HTR-8/SVneo (cell line): ENCODE data around the gene USP34.

Experiments
- DNase-seq: peaks from one replicate; pipeline ENCODE4 v3.0.0; 2011; ENCODE audit warnings: low spot score, mixed read lengths; ENCODE audit not compliant: insufficient read length
- FAIRE-seq: peaks from 2 replicates; lab custom pipeline; 2011; peaks lifted over from hg19 to GRCh38; lab: Jason Lieb, UNC

The USP34 gene

GRCh38 chr2:61266632-61267505 is 204.0 kb downstream of the USP34 start:
- FAIRE-seq = no peak
- no peak for DNase-seq

- no peak for FAIRE-seq
- DNase-seq = no peak
Measured at GRCh38 chr2:61263830-61264229, 207.1 kb downstream of the USP34 start.

GRCh38 chr2:61262699-61263098 is 208.2 kb downstream of the USP34 start:
- FAIRE-seq (no peak), DNase-seq (no peak)

GRCh38 chr2:61257446-61257845 is 213.4 kb downstream of the USP34 start:
- FAIRE-seq = no peak
- DNase-seq = no peak

- FAIRE-seq = peak; percentile 89
- DNase-seq = peak; percentile 61
Measured at GRCh38 chr2:61255580-61256437, 215.1 kb downstream of the USP34 start.

GRCh38 chr2:61254536-61254935 is 216.4 kb downstream of the USP34 start:
- DNase-seq = no peak
- no peak for FAIRE-seq

GRCh38 chr2:61253136-61253535 is 217.8 kb downstream of the USP34 start:
- DNase-seq (no peak), FAIRE-seq (no peak)

GRCh38 chr2:61252031-61252430 is 218.9 kb downstream of the USP34 start:
- no peak for FAIRE-seq
- DNase-seq = no peak

GRCh38 chr2:61249521-61250071 is 221.3 kb downstream of the USP34 start:
- FAIRE-seq (no peak), DNase-seq (no peak)

GRCh38 chr2:61247204-61247812 is 223.6 kb downstream of the USP34 start:
- FAIRE-seq (peak; percentile 62), DNase-seq (no peak)

- FAIRE-seq = no peak
- DNase-seq = no peak
Measured at GRCh38 chr2:61244694-61245093, 226.2 kb downstream of the USP34 start.

GRCh38 chr2:61241266-61241665 is 229.6 kb downstream of the USP34 start:
- DNase-seq = no peak
- FAIRE-seq = no peak

- no peak for DNase-seq
- FAIRE-seq = peak; percentile 4
Measured at GRCh38 chr2:61238219-61239012, 232.5 kb downstream of the USP34 start.

- DNase-seq = no peak
- no peak for FAIRE-seq
Measured at GRCh38 chr2:61235716-61236115, 235.2 kb downstream of the USP34 start.

- FAIRE-seq = no peak
- DNase-seq = no peak
Measured at GRCh38 chr2:61233581-61233980, 237.3 kb downstream of the USP34 start.

GRCh38 chr2:61229936-61230335 is 241.0 kb downstream of the USP34 start:
- no peak for FAIRE-seq

GRCh38 chr2:61222567-61222966 is 248.3 kb downstream of the USP34 start:
- FAIRE-seq (peak; percentile 67), DNase-seq (no peak)

More at GRCh38 chr2:61229936-61230335, 241.0 kb downstream of the USP34 start:
- no peak for DNase-seq

- FAIRE-seq = no peak
- DNase-seq = no peak
Measured at GRCh38 chr2:61221819-61222218, 249.1 kb downstream of the USP34 start.

GRCh38 chr2:61220768-61221167 is 250.1 kb downstream of the USP34 start:
- FAIRE-seq (peak; percentile 31), DNase-seq (no peak)

- DNase-seq (no peak), FAIRE-seq (no peak)
Measured at GRCh38 chr2:61218817-61219170, 252.1 kb downstream of the USP34 start.
